Neural cell (in vitro differentiated cells): ENCODE measurements around the gene ABO. TPM values are rescaled to one million over a fixed set of nuclear protein-coding genes. Genes with fewer than 3 reads are reported as not detected.

Source experiments
- H2AFZ ChIP-seq: fragments of 200-600, 300-800 bp; sonication (generic), shearing (Covaris generic); 2 replicates; pipeline ENCODE4 v1.6.0; 2014; ENCODE audit warnings: low read depth, mild to moderate bottlenecking, antibody characterized with exemption, low read length, moderate library complexity
- H3F3A ChIP-seq: fragments of 200-600 bp; shearing (Covaris generic); 2 replicates; pipeline ENCODE4 v1.6.1; 2016; ENCODE audit warnings: mild to moderate bottlenecking, moderate library complexity, mixed read lengths, antibody characterized with exemption, low read length; ENCODE audit not compliant: insufficient read depth, poor library complexity, severe bottlenecking
- H3K27ac ChIP-seq: fragments of 200-600, 300-800 bp; sonication (generic), shearing (Covaris generic); 2 replicates; pipeline ENCODE4 v1.5.1; 2014; ENCODE audit warnings: mild to moderate bottlenecking, low read length, moderate library complexity
- H3K27me3 ChIP-seq: fragments of 300-800, 200-600 bp; sonication (generic), shearing (Covaris generic); 2 replicates; pipeline ENCODE4 v1.6.0; 2014; ENCODE audit warnings: mild to moderate bottlenecking, low read depth, low read length, moderate library complexity; ENCODE audit not compliant: insufficient read depth
- H3K36me3 ChIP-seq: fragments of 300-800, 200-600 bp; sonication (generic), shearing (Covaris generic); 2 replicates; pipeline ENCODE4 v1.5.1; 2014; ENCODE audit warnings: mild to moderate bottlenecking, antibody characterized with exemption, low read length, moderate library complexity; ENCODE audit not compliant: insufficient read depth
- H3K4me2 ChIP-seq: fragments of 300-800, 200-600 bp; sonication (generic), shearing (Covaris generic); 2 replicates; pipeline ENCODE4 v1.6.0; 2014; ENCODE audit warnings: mild to moderate bottlenecking, low read length
- H3K4me3 ChIP-seq: fragments of 300-800, 200-600 bp; sonication (generic), shearing (Covaris generic); 2 replicates; pipeline ENCODE4 v1.5.1; 2014; ENCODE audit warnings: mild to moderate bottlenecking, low read length, moderate library complexity
- H3K79me2 ChIP-seq: fragments of 200-600 bp; shearing (Covaris generic); replicated peaks from 2 replicates; pipeline ENCODE4 v1.6.0; 2014; ENCODE audit warnings: mild to moderate bottlenecking, low read length, moderate library complexity; ENCODE audit not compliant: insufficient read depth
- H3K9ac ChIP-seq: fragments of 300-800, 200-600 bp; sonication (generic), shearing (Covaris generic); 2 replicates; pipeline ENCODE4 v1.6.1; 2016; ENCODE audit warnings: mild to moderate bottlenecking, low read length, mixed read lengths
- H3K9me2 ChIP-seq: fragments of 200-600 bp; shearing (Covaris generic); 2 replicates; pipeline ENCODE4 v1.6.1; 2016; ENCODE audit warnings: mild to moderate bottlenecking, low read length, mixed read lengths; ENCODE audit not compliant: insufficient read depth
- H3K9me3 ChIP-seq: fragments of 200-600, 300-800 bp; sonication (generic), shearing (Covaris generic); 2 replicates; pipeline ENCODE4 v1.6.1; 2016; ENCODE audit warnings: mild to moderate bottlenecking, mixed run types, low read length, moderate library complexity, mixed read lengths
- H4K20me1 ChIP-seq: fragments of 200-600 bp; shearing (Covaris generic); 2 replicates; pipeline ENCODE4 v1.6.1; 2016; ENCODE audit warnings: mild to moderate bottlenecking, mixed run types; ENCODE audit not compliant: insufficient read depth
- CTCF ChIP-seq: fragments of 450-650 bp; IDR thresholded peaks from 2 replicates; pipeline ENCODE4 v1.5.1; 2014; ENCODE audit warnings: antibody characterized with exemption, mild to moderate bottlenecking, moderate library complexity; ENCODE audit not compliant: poor library complexity, severe bottlenecking
- EP300 ChIP-seq: fragments of 450-650 bp; conservative IDR thresholded peaks from 2 replicates; pipeline ENCODE4 v1.6.1; 2014; ENCODE audit warnings: antibody characterized with exemption, mild to moderate bottlenecking, moderate library complexity; ENCODE audit not compliant: poor library complexity, severe bottlenecking
- EZH2 ChIP-seq: fragments of 200-600, 300-800 bp; shearing (Covaris generic), sonication (generic); IDR thresholded peaks from 2 replicates; pipeline ENCODE4 v1.6.1; 2014; ENCODE audit warnings: antibody characterized with exemption, low read length, borderline replicate concordance, mild to moderate bottlenecking; ENCODE audit not compliant: insufficient read depth, poor library complexity, severe bottlenecking
- MXI1 ChIP-seq: fragments of 450-650 bp; conservative IDR thresholded peaks from 2 replicates; pipeline ENCODE4 v1.6.1; 2014; ENCODE audit warnings: antibody characterized with exemption, mild to moderate bottlenecking; ENCODE audit not compliant: poor library complexity, severe bottlenecking
- POLR2AphosphoS5 ChIP-seq: IDR thresholded peaks from 2 replicates; pipeline ENCODE4 v1.6.1; 2012
- RAD21 ChIP-seq: fragments of 450-650 bp; conservative IDR thresholded peaks from 2 replicates; pipeline ENCODE4 v1.6.1; 2014; ENCODE audit warnings: antibody characterized with exemption, mild to moderate bottlenecking, moderate library complexity
- REST ChIP-seq: IDR thresholded peaks from 2 replicates; pipeline ENCODE4 v1.6.1; 2012; ENCODE audit warnings: borderline replicate concordance
- SMC3 ChIP-seq: fragments of 450-650 bp; conservative IDR thresholded peaks from 2 replicates; pipeline ENCODE4 v1.6.1; 2014; ENCODE audit warnings: antibody characterized with exemption, mild to moderate bottlenecking, moderate library complexity; ENCODE audit not compliant: poor library complexity
- TAF1 ChIP-seq: IDR thresholded peaks from 2 replicates; pipeline ENCODE4 v1.6.1; 2012; ENCODE audit warnings: low read depth
- polyA plus RNA-seq: library from polyadenylated mRNA; depleted of rRNA; stranded (reverse); fragments of >200 nt; gene quantifications from 2 replicates; pipeline ENCODE4 v1.2.3, GENCODE V29; 2014

Gene ABO
- polyA plus RNA-seq, 1 donor from 2014 or later, result not detected

- H3K27me3 ChIP-seq, result no peaks in the 10 kb centered on the region
- no peak overlapping the region for H3K4me2 ChIP-seq
- no peaks in the 10 kb centered on the region for H3F3A ChIP-seq
- no peaks in the 10 kb centered on the region for H4K20me1 ChIP-seq
- no peaks in the 10 kb centered on the region for H3K9me2 ChIP-seq
- H3K27ac ChIP-seq, result no peak overlapping the region
- H3K9ac ChIP-seq, result no peak overlapping the region
- no peak overlapping the region for H2AFZ ChIP-seq
- no peak overlapping the region for H3K4me3 ChIP-seq
- no peaks in the 10 kb centered on the region for H3K79me2 ChIP-seq
- H3K9me3 ChIP-seq, result no peaks in the 10 kb centered on the region
- H3K36me3 ChIP-seq, result no peaks in the 10 kb centered on the region
- no peak for TF ChIP-seq MXI1
- no peak for TF ChIP-seq EP300
- no peak for TF ChIP-seq RAD21
- no peak for TF ChIP-seq CTCF
- no peak for TF ChIP-seq TAF1
- TF ChIP-seq EZH2, result no peak
- no peak for TF ChIP-seq SMC3
- no peak for TF ChIP-seq POLR2AphosphoS5
- TF ChIP-seq REST, result no peak
Observed at GRCh38 chr9:133307301-133307700, 32.3 kb upstream of the ABO start.

DNA sequence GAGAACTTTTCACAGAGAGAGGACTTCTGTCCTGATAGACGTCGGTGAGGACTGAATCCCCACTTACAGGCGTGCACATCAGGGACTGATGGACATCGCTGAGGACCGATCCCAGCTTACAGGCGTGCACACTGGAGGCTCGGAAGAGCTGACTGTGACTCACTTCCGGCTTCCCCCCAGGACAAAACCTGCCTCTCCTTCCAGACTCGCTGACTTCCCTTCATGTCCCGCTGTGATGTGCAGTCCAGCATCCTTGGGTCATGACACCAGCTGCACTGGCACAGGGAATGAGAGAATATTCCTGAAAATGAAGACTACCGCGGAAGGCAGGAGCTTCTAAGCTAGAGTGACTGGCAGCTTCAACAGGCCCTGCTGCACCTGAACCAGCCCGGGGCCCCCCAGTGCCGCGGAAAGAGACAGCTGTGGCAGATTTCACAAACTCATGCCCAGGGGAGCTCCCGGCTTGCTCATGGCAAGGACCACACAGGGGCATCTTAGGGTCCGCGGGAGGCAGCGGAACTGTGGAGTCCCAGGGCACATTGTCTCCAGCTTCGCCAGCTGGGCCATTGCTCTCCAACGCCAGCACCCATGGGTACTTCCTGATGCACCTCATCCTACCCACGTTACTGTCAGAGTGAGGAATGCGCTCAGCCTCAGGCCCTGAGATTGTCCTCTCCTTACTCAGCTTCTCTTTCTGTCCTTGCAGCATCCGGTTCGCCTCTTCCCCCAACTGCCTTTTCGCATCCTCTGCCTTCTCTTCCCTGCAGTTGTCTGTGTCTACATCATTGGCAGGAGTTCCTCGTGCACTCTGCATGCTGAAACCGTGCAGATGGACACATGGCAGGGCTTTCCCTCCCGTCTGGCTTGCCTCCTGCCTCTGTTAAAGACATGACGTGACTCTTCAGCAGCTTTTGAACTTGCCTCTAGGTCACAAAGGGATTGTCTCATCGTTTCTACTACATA, 31.5 kb upstream of the ABO start:
- Histone ChIP-seq H3K4me3 (no peak overlapping the region), H3K79me2 (no peaks in the 10 kb centered on the region), H3K27me3 (no peaks in the 10 kb centered on the region), H3F3A (no peaks in the 10 kb centered on the region), H3K27ac (no peak overlapping the region), H3K36me3 (no peaks in the 10 kb centered on the region), H3K9me3 (no peaks in the 10 kb centered on the region), H3K9me2 (no peaks in the 10 kb centered on the region), H4K20me1 (no peaks in the 10 kb centered on the region), H3K9ac (no peak overlapping the region), H3K4me2 (no peak overlapping the region), H2AFZ (no peak overlapping the region)
- TF ChIP-seq CTCF, result no peak
- no peak for TF ChIP-seq RAD21
- no peak for TF ChIP-seq MXI1
- no peak for TF ChIP-seq EP300
- TF ChIP-seq SMC3, result no peak
- no peak for TF ChIP-seq TAF1
- TF ChIP-seq REST, result no peak
- TF ChIP-seq POLR2AphosphoS5, result no peak
- TF ChIP-seq EZH2, result no peak
